Fibroblast of mammary gland (primary cell): ENCODE measurements around the gene RBFOX1.

Source experiments
- DNase-seq: peaks from one replicate; pipeline ENCODE4 v3.0.0-alpha.2; 2010; ENCODE audit warnings: low read depth
- H3K4me3 ChIP-seq: 2 replicates; pipeline ENCODE4 v1.5.1; 2011; ENCODE audit warnings: low read depth, mild to moderate bottlenecking, low read length, moderate library complexity; ENCODE audit not compliant: control insufficient read depth
- CTCF ChIP-seq: conservative IDR thresholded peaks from 2 replicates; pipeline ENCODE4 v1.5.1; 2011; ENCODE audit warnings: low read depth, low read length, inconsistent platforms; ENCODE audit not compliant: control insufficient read depth, insufficient read depth

Gene RBFOX1

GRCh38 chr16:7651803-7652570 lies 319.3 kb downstream of the RBFOX1 start:
- H3K4me3 ChIP-seq, result no peak overlapping the region
- no peak for TF ChIP-seq CTCF
- no peak for DNase-seq

- no peak overlapping the region for H3K4me3 ChIP-seq
- DNase-seq, result no peak
- no peak for TF ChIP-seq CTCF
These were observed 321.3 kb downstream of the RBFOX1 start for GRCh38 chr16:7653746-7654461.

- no peak for DNase-seq
- no peak overlapping the region for H3K4me3 ChIP-seq
- TF ChIP-seq CTCF, result no peak
These were observed 343.0 kb downstream of the RBFOX1 start for GRCh38 chr16:7675628-7676027.

- TF ChIP-seq CTCF, result no peak
- H3K4me3 ChIP-seq, result no peak overlapping the region
These were observed 347.7 kb downstream of the RBFOX1 start for GRCh38 chr16:7680296-7680695.

GRCh38 chr16:7688811-7689210 lies 356.2 kb downstream of the RBFOX1 start:
- H3K4me3 ChIP-seq, result no peak overlapping the region
- no peak for DNase-seq
- no peak for TF ChIP-seq CTCF

More at GRCh38 chr16:7680296-7680695, 347.7 kb downstream of the RBFOX1 start:
- DNase-seq, result no peak

- TF ChIP-seq CTCF, result no peak
- no peak for DNase-seq
- no peak overlapping the region for H3K4me3 ChIP-seq
These were observed 356.6 kb downstream of the RBFOX1 start for GRCh38 chr16:7689234-7689633.
